Hindlimb muscle (tissue), 1 donor: ENCODE measurements around the gene DRG2. TPM values are rescaled to one million over a fixed set of nuclear protein-coding genes. Genes with fewer than 3 reads are reported as not detected.

Source experiments
- DNase-seq: peaks from one replicate; pipeline ENCODE4 v3.0.0-alpha.2; 2013
- polyA plus RNA-seq: library from polyadenylated mRNA; unstranded; fragments of 120-200 nt; gene quantifications from one replicate; pipeline ENCODE4 v1.2.1, GENCODE V29; 2013; ENCODE audit not compliant: insufficient read length

The DRG2 gene
- polyA plus RNA-seq, 1 donor, result 28.6 TPM

GRCh38 chr17:18079543-18079942 lies 8.2 kb upstream of the DRG2 start:
- DNase-seq, result no peak

- DNase-seq, result no peak
Observed at GRCh38 chr17:18084256-18084655, 3.5 kb upstream of the DRG2 start.

- no peak for DNase-seq
Observed at GRCh38 chr17:18089613-18090012, 1.9 kb downstream of the DRG2 start.

GRCh38 chr17:18093616-18094408 lies 6.1 kb downstream of the DRG2 start:
- DNase-seq, result no peak

GRCh38 chr17:18094409-18094807 lies 6.7 kb downstream of the DRG2 start:
- no peak for DNase-seq

GRCh38 chr17:18099516-18099915 lies 11.8 kb downstream of the DRG2 start:
- DNase-seq, result no peak

GRCh38 chr17:18100616-18101015 lies 12.9 kb downstream of the DRG2 start:
- DNase-seq, result no peak

- DNase-seq, result no peak
Observed at GRCh38 chr17:18101828-18102227, 14.1 kb downstream of the DRG2 start.

- DNase-seq, result no peak
Observed at GRCh38 chr17:18102640-18103039, 14.9 kb downstream of the DRG2 start.

- DNase-seq, result no peak
Observed at GRCh38 chr17:18105027-18105426, 17.3 kb downstream of the DRG2 start.

GRCh38 chr17:18105595-18105994 lies 17.8 kb downstream of the DRG2 start:
- no peak for DNase-seq

GRCh38 chr17:18106211-18106610 lies 18.5 kb downstream of the DRG2 start:
- DNase-seq, result no peak

- DNase-seq, result no peak
Observed at GRCh38 chr17:18107061-18107790, 19.5 kb downstream of the DRG2 start.

GRCh38 chr17:18107971-18108370 lies 20.2 kb downstream of the DRG2 start:
- no peak for DNase-seq

GRCh38 chr17:18108401-18109312 lies 20.9 kb downstream of the DRG2 start, which contains the start of gene MYO15A:
TSS of gene MYO15A (plus strand) at chr17:18108756. CDS start at chr17:18118801, 10,045 bp downstream.
- no peak for DNase-seq

- DNase-seq, result no peak
Observed at GRCh38 chr17:18109935-18110485, 22.3 kb downstream of the DRG2 start.

- DNase-seq, result no peak
Observed at GRCh38 chr17:18110636-18111145, 22.9 kb downstream of the DRG2 start.

- no peak for DNase-seq
Observed at GRCh38 chr17:18111330-18111971, 23.7 kb downstream of the DRG2 start.

GRCh38 chr17:18115517-18115916 lies 27.8 kb downstream of the DRG2 start:
- no peak for DNase-seq

GRCh38 chr17:18116078-18116477 lies 28.3 kb downstream of the DRG2 start:
- DNase-seq, result no peak

- no peak for DNase-seq
Observed at GRCh38 chr17:18117533-18117932, 29.8 kb downstream of the DRG2 start.
